ENCODE data around the gene TTPAL. TPM values are rescaled to one million over a fixed set of nuclear protein-coding genes. Genes with fewer than 3 reads are reported as not detected.

Gene TTPAL
- polyA plus RNA-seq, 1 of the 3 experiments (the other 2 are of a cell fraction): 5.7 TPM

- CTCF ChIA-PET: interaction anchor here (0.6 to 1.0 kb wide), 4 partner anchors 59 to 202 kb away, joined by 3 to 4 read pairs (median 3); no protein-coding TSS in a partner anchor
- TF ChIP-seq MEF2A (IDR thresholded peaks at IDR 0.05; ENCODE audit: borderline replicate concordance, low read depth) (no peak), NRF1 (IDR thresholded peaks at IDR 0.05; ENCODE audit: low read depth, low read length) (no peak)
- H3K36me3 ChIP-seq (replicated peaks in 1 of 2; ENCODE audit: control insufficient read depth in 1 of 2, insufficient read depth in 2 of 2, low read length in 1 of 2): peaks cover 31 to 45% of the 10 kb centered on the region in 2 experiments
- H3F3A ChIP-seq (replicated peaks; ENCODE audit: insufficient read depth): peaks cover 4% of the 10 kb centered on the region
- 93% methylated on average over 10 of the region's 10 CpGs for WGBS (ENCODE audit: low lambda C conversion rate)
- H3K79me2 ChIP-seq (ENCODE audit: insufficient read depth): peaks cover 93% of the 10 kb centered on the region
- no peak overlapping the region for H3K4me3 ChIP-seq (ENCODE audit: low read depth in 2 of 2, low read length in 1 of 2)
- peaks cover 67% of the 10 kb centered on the region for H4K20me1 ChIP-seq (ENCODE audit: insufficient read depth)
- no peak overlapping the region for H3K9ac ChIP-seq
- no peaks in the 10 kb centered on the region for H3K9me3 ChIP-seq
- H3K4me2 ChIP-seq: no peak overlapping the region
- H3K9me2 ChIP-seq: no peaks in the 10 kb centered on the region
- no peak overlapping the region for H2AFZ ChIP-seq (ENCODE audit: low read depth)
- POLR2A ChIA-PET: no interaction called here
- DNase-seq: no peak
- H3K4me1 ChIP-seq (ENCODE audit: control insufficient read depth in 1 of 2, insufficient read depth in 2 of 2, low read depth in 1 of 2, low read length in 1 of 2): no peaks in the 10 kb centered on the region; a peak in 1 of 4 replicates
- H3K27me3 ChIP-seq (ENCODE audit: insufficient read depth): no peaks in the 10 kb centered on the region
- no peak overlapping the region; a peak in 1 of 4 replicates for H3K27ac ChIP-seq (ENCODE audit: low read depth in 2 of 2, low read length in 1 of 2)
These were observed 38.2 kb downstream of the TTPAL start for GRCh38 chr20:44513871-44514270.

- H3K36me3 ChIP-seq (replicated peaks in 1 of 2; ENCODE audit: control insufficient read depth in 1 of 2, insufficient read depth in 2 of 2, low read length in 1 of 2): peaks cover 13 to 18% of the 10 kb centered on the region in 2 experiments
- H3K27ac ChIP-seq (ENCODE audit: low read depth in 2 of 2, low read length in 1 of 2): no peak overlapping the region
- no peaks in the 10 kb centered on the region for H3K9me2 ChIP-seq
- peaks cover 91% of the 10 kb centered on the region for H4K20me1 ChIP-seq (ENCODE audit: insufficient read depth)
- no peak for DNase-seq
- CTCF ChIA-PET: no interaction called here
- POLR2A ChIA-PET: interaction anchor here (0.7 kb wide), 1 partner anchor 364 kb away, joined by 4 read pairs; no protein-coding TSS in a partner anchor
- H3F3A ChIP-seq (replicated peaks; ENCODE audit: insufficient read depth): peaks cover 4% of the 10 kb centered on the region
- no peaks in the 10 kb centered on the region for H3K9me3 ChIP-seq
- H3K4me1 ChIP-seq (ENCODE audit: control insufficient read depth in 1 of 2, insufficient read depth in 2 of 2, low read depth in 1 of 2, low read length in 1 of 2): peaks cover 0 to 11% of the 10 kb centered on the region in 2 experiments; a peak in 2 of 4 replicates
- H2AFZ ChIP-seq (ENCODE audit: low read depth): no peak overlapping the region
- TF ChIP-seq USF2 (IDR thresholded peaks at IDR 0.05; ENCODE audit: borderline replicate concordance, low read depth, low read length): no peak
- TF ChIP-seq NRF1 (IDR thresholded peaks at IDR 0.05; ENCODE audit: low read depth, low read length): no peak
- TF ChIP-seq POLR2AphosphoS5 (IDR thresholded peaks at IDR 0.05; ENCODE audit: low read depth, low read length): no peak
- TF ChIP-seq FOXJ3 (CRISPR knock-in tag; IDR thresholded peaks at IDR 0.05): no peak
- no peak for TF ChIP-seq ZBTB33 (IDR thresholded peaks at IDR 0.05; ENCODE audit: borderline replicate concordance, low read depth)
- no peak for TF ChIP-seq GABPA (IDR thresholded peaks at IDR 0.05; ENCODE audit: low read depth)
- TF ChIP-seq USF1 (IDR thresholded peaks at IDR 0.05; ENCODE audit: borderline replicate concordance, low read depth): no peak
- no peak for TF ChIP-seq IRF3 (IDR thresholded peaks at IDR 0.05; ENCODE audit: low read depth, low read length)
- no peak for TF ChIP-seq CHD2 (IDR thresholded peaks at IDR 0.05; ENCODE audit: low read length, partially characterized antibody)
- TF ChIP-seq RCOR1 (IDR thresholded peaks at IDR 0.05; ENCODE audit: low read length): no peak
- TF ChIP-seq RXRA (IDR thresholded peaks at IDR 0.05; ENCODE audit: borderline replicate concordance, low read depth): no peak
- no peak for TF ChIP-seq GATA2 (CRISPR knock-in tag; IDR thresholded peaks at IDR 0.05)
- TF ChIP-seq JUND (IDR thresholded peaks at IDR 0.05): no peak
- no peak for TF ChIP-seq YY1 (IDR thresholded peaks at IDR 0.05; ENCODE audit: low read depth)
- no peak for TF ChIP-seq ELF1 (IDR thresholded peaks at IDR 0.05)
- TF ChIP-seq EP300 (IDR thresholded peaks at IDR 0.05; ENCODE audit: borderline replicate concordance in 1 of 2, low read depth in 1 of 2, low read length in 1 of 2): no peak
- TF ChIP-seq TEAD4 (IDR thresholded peaks at IDR 0.05; ENCODE audit: borderline replicate concordance, insufficient read depth): no peak
- TF ChIP-seq FOXM1 (IDR thresholded peaks at IDR 0.05; ENCODE audit: low read depth): no peak
- no peak for TF ChIP-seq MAX (IDR thresholded peaks at IDR 0.05; ENCODE audit: low read depth)
- TF ChIP-seq FOSL2 (IDR thresholded peaks at IDR 0.05; ENCODE audit: borderline replicate concordance, low read depth): no peak
- peaks cover 100% of the 10 kb centered on the region for H3K79me2 ChIP-seq (ENCODE audit: insufficient read depth)
- H3K27me3 ChIP-seq (ENCODE audit: insufficient read depth): no peaks in the 10 kb centered on the region
- no peak overlapping the region for H3K9ac ChIP-seq
- H3K4me2 ChIP-seq: no peak overlapping the region
- 83% methylated on average over 7 of the region's 7 CpGs for WGBS (ENCODE audit: low lambda C conversion rate)
- no peak overlapping the region for H3K4me3 ChIP-seq (ENCODE audit: low read depth in 2 of 2, low read length in 1 of 2)
These were observed 40.8 kb downstream of the TTPAL start for GRCh38 chr20:44516491-44516890.
